ENCODE measurements around the gene GPRC5B.

GPRC5B gene

DNA sequence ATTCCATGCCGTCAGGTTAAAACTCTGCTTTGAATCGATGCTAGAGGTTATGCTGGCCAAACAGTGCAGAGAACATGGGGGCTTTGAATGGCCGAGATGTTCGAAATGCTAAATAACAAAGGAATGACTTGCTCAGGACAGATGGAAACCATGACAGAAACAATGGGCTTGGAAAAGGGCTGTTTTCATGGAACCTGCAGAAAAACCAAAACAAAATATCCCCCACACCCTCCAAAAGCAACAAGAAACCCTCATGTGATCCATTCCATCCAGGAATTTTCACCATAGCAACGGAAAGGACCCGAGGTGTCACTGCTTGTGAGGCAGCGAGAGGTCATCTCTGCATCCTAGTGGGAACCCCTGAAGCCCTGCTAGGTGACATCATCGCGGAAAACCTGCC, 25.5 kb downstream of the GPRC5B start:
- no peaks in the 10 kb centered on the region for H3K9me3 ChIP-seq (ENCODE audit: low read length)

GRCh38 chr16:19858340-19859018, 26.2 kb downstream of the GPRC5B start:
- Histone ChIP-seq H3K4me3 (ENCODE audit: low read length) (no peak overlapping the region), H3K36me3 (ENCODE audit: insufficient read depth, low read length) (peaks cover 31% of the 10 kb centered on the region), H3K27me3 (ENCODE audit: insufficient read depth, low read length) (no peaks in the 10 kb centered on the region), H2AFZ (ENCODE audit: low read depth, low read length) (no peak overlapping the region), H3K9me3 (ENCODE audit: low read length) (no peaks in the 10 kb centered on the region), H3K4me1 (ENCODE audit: insufficient read depth, low read length) (peaks cover 43% of the 10 kb centered on the region)

More for the DNA sequence above, 25.5 kb downstream of the GPRC5B start:
- Histone ChIP-seq H3K4me1 (ENCODE audit: insufficient read depth, low read length) (peaks cover 43% of the 10 kb centered on the region), H2AFZ (ENCODE audit: low read depth, low read length) (no peak overlapping the region), H3K4me3 (ENCODE audit: low read length) (no peak overlapping the region), H3K36me3 (ENCODE audit: insufficient read depth, low read length) (peaks cover 32% of the 10 kb centered on the region), H3K27me3 (ENCODE audit: insufficient read depth, low read length) (no peaks in the 10 kb centered on the region)

DNA sequence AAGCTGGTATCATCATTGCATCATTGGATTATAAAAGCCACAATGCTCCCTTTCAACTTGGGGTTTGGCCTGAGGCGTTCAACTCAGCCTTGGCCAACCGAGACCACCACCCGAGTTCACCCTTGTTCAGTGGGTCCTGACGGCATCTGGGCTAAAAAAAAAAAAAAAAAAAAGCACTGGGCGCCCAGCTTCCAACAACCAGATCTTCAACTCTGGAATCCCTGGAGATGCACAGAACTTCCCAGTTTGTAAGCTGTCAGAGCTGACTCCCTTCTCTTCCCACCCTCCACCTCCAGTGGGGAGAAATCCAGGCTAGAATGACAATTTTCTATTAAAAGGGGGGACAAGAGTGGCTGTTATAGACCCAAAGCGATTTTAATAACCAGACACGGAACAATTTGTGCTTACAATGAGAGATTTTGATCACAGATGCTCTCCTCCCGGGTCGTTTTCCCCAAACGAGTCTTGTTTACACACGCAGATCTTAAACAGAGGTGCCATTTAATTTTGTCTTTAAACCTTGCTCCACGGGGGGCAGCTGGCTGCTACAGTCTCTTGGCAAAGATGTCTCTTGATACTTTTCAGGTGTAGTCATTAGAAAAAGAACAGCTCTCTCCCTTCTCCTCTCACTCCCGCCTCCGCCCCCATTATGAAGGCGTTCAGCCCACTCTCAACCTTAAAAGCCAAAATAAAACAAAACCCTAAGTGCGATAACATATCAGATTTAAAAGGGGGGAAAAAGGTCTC, 26.9 kb downstream of the GPRC5B start:
- no peaks in the 10 kb centered on the region for H3K9me3 ChIP-seq (ENCODE audit: low read length)
- H3K36me3 ChIP-seq (ENCODE audit: insufficient read depth, low read length), result peaks cover 31% of the 10 kb centered on the region
- no peak overlapping the region for H3K4me3 ChIP-seq (ENCODE audit: low read length)
- H3K4me1 ChIP-seq (ENCODE audit: insufficient read depth, low read length), result peaks cover 39% of the 10 kb centered on the region
- H3K27me3 ChIP-seq (ENCODE audit: insufficient read depth, low read length), result no peaks in the 10 kb centered on the region
- H2AFZ ChIP-seq (ENCODE audit: low read depth, low read length), result no peak overlapping the region

- H3K36me3 ChIP-seq (ENCODE audit: insufficient read depth, low read length), result peaks cover 31% of the 10 kb centered on the region
- H3K4me1 ChIP-seq (ENCODE audit: insufficient read depth, low read length), result peaks cover 37% of the 10 kb centered on the region
Measured at GRCh38 chr16:19856120-19856519, 28.5 kb downstream of the GPRC5B start.

GRCh38 chr16:19854543-19854876, 30.1 kb downstream of the GPRC5B start:
- Histone ChIP-seq H2AFZ (ENCODE audit: low read depth, low read length) (no peak overlapping the region), H3K4me3 (ENCODE audit: low read length) (no peak overlapping the region), H3K4me1 (ENCODE audit: insufficient read depth, low read length) (peaks cover 26% of the 10 kb centered on the region), H3K27me3 (ENCODE audit: insufficient read depth, low read length) (no peaks in the 10 kb centered on the region), H3K36me3 (ENCODE audit: insufficient read depth, low read length) (peaks cover 24% of the 10 kb centered on the region), H3K9me3 (ENCODE audit: low read length) (no peaks in the 10 kb centered on the region)

More at GRCh38 chr16:19856120-19856519, 28.5 kb downstream of the GPRC5B start:
- Histone ChIP-seq H3K9me3 (ENCODE audit: low read length) (no peaks in the 10 kb centered on the region), H3K27me3 (ENCODE audit: insufficient read depth, low read length) (no peaks in the 10 kb centered on the region), H2AFZ (ENCODE audit: low read depth, low read length) (no peak overlapping the region), H3K4me3 (ENCODE audit: low read length) (no peak overlapping the region)

GRCh38 chr16:19853742-19854542, 30.7 kb downstream of the GPRC5B start:
- Histone ChIP-seq H3K4me1 (ENCODE audit: insufficient read depth, low read length) (peaks cover 20% of the 10 kb centered on the region), H2AFZ (ENCODE audit: low read depth, low read length) (no peak overlapping the region), H3K36me3 (ENCODE audit: insufficient read depth, low read length) (peaks cover 20% of the 10 kb centered on the region), H3K4me3 (ENCODE audit: low read length) (no peak overlapping the region), H3K9me3 (ENCODE audit: low read length) (no peaks in the 10 kb centered on the region), H3K27me3 (ENCODE audit: insufficient read depth, low read length) (no peaks in the 10 kb centered on the region)

DNA sequence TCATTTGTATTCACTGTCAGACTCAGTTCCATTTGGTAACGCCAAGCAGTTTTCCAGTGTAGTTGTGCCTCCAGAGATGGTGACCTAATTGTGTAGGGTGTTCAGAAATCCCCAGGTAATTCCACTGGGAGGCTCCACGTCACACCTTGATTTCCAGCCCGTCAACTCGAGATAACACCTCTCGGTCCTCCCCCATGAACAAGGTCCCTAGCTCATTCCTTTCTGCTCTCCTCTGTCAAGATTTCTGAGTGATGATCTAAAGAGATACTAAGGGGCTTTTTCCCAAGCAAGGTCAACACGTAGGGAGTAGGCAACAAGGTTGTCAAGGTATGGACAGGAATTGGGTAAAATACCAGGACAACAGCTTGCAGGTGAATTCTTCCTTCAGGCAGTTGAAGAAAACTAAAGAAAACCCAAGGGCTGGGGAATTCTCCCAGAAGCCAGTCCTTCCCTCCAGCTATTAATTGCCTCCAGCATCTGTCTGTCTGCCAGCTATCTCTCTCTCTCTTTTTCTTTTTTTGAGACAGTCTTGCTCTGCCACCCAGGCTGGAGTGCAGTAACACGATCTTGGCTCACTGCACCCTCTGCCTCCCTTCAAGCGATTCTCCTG, 31.4 kb downstream of the GPRC5B start:
- H3K36me3 ChIP-seq (ENCODE audit: insufficient read depth, low read length), result peaks cover 17% of the 10 kb centered on the region

GRCh38 chr16:19851476-19851875, 33.2 kb downstream of the GPRC5B start:
- H2AFZ ChIP-seq (ENCODE audit: low read depth, low read length), result no peak overlapping the region

More for the DNA sequence above, 31.4 kb downstream of the GPRC5B start:
- no peak overlapping the region for H2AFZ ChIP-seq (ENCODE audit: low read depth, low read length)
- H3K9me3 ChIP-seq (ENCODE audit: low read length), result no peaks in the 10 kb centered on the region
- H3K4me3 ChIP-seq (ENCODE audit: low read length), result no peak overlapping the region
- no peaks in the 10 kb centered on the region for H3K27me3 ChIP-seq (ENCODE audit: insufficient read depth, low read length)
- H3K4me1 ChIP-seq (ENCODE audit: insufficient read depth, low read length), result peaks cover 17% of the 10 kb centered on the region

DNA sequence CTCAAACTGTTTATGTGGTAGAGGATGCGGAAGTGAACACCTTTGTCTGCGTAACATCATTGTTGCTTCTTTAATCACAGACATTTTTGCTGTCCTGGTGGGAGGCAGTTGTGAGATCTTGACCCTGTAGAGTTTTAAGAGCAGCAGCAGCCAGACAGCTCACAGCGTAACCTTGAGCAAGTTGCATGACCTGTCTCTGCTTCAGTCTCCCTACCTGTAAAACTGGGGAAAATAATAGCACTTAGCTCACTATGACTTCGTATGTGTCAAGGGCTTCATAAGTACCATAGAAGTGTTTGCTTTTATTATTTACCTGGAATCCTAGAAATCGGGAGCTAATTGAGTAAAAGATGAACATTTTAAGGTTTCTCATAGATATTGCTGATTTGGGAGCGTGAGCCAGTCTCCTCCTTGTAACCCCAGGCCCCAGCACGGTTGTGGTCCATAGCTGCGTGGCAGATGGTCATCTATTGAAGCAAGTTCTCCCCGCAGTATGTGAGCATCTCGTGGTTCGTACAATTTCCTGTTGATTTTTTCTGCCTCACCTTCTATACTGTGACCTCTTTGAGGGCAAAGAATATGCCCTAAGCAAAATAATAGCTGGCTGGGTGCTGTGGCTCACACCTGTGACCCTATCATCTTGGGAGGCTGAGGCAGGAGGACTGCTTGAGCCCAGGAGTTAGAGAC, 34.4 kb downstream of the GPRC5B start:
- H3K4me1 ChIP-seq (ENCODE audit: insufficient read depth, low read length), result peaks cover 18% of the 10 kb centered on the region
- H3K9me3 ChIP-seq (ENCODE audit: low read length), result no peaks in the 10 kb centered on the region
- no peak overlapping the region for H2AFZ ChIP-seq (ENCODE audit: low read depth, low read length)
- no peaks in the 10 kb centered on the region for H3K27me3 ChIP-seq (ENCODE audit: insufficient read depth, low read length)
- no peak overlapping the region for H3K4me3 ChIP-seq (ENCODE audit: low read length)
- H3K36me3 ChIP-seq (ENCODE audit: insufficient read depth, low read length), result no peaks in the 10 kb centered on the region

More at GRCh38 chr16:19851476-19851875, 33.2 kb downstream of the GPRC5B start:
- no peaks in the 10 kb centered on the region for H3K9me3 ChIP-seq (ENCODE audit: low read length)
- H3K36me3 ChIP-seq (ENCODE audit: insufficient read depth, low read length), result peaks cover 6% of the 10 kb centered on the region
- no peaks in the 10 kb centered on the region for H3K27me3 ChIP-seq (ENCODE audit: insufficient read depth, low read length)
- no peak overlapping the region for H3K4me3 ChIP-seq (ENCODE audit: low read length)
- peaks cover 17% of the 10 kb centered on the region for H3K4me1 ChIP-seq (ENCODE audit: insufficient read depth, low read length)

GRCh38 chr16:19848756-19849155, 35.9 kb downstream of the GPRC5B start:
- Histone ChIP-seq H3K4me3 (ENCODE audit: low read length) (no peak overlapping the region), H2AFZ (ENCODE audit: low read depth, low read length) (no peak overlapping the region), H3K36me3 (ENCODE audit: insufficient read depth, low read length) (no peaks in the 10 kb centered on the region), H3K27me3 (ENCODE audit: insufficient read depth, low read length) (no peaks in the 10 kb centered on the region), H3K4me1 (ENCODE audit: insufficient read depth, low read length) (peaks cover 21% of the 10 kb centered on the region), H3K9me3 (ENCODE audit: low read length) (no peaks in the 10 kb centered on the region)

DNA sequence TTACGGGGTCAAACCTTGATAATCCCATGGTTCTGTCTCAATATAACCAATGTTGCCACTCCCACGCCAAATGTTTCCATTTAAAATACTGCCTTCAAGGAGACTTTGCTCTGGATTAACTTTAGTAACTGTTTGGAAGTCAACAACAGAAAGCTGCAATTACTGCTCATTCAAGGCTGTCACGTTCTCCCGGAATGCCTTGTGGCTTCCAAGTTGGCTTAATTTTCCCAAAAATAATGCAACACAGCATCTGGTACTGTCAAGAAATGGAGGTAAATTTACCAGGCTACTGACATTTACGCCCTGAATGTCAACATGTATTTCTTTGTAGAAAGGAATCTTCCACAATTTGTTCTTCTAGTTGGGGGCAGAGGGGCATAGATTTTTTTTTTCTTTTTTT, 38.2 kb downstream of the GPRC5B start:
- no peaks in the 10 kb centered on the region for H3K36me3 ChIP-seq (ENCODE audit: insufficient read depth, low read length)
- H3K9me3 ChIP-seq (ENCODE audit: low read length), result no peaks in the 10 kb centered on the region
- H3K4me1 ChIP-seq (ENCODE audit: insufficient read depth, low read length), result peaks cover 12% of the 10 kb centered on the region
- no peaks in the 10 kb centered on the region for H3K27me3 ChIP-seq (ENCODE audit: insufficient read depth, low read length)
- H2AFZ ChIP-seq (ENCODE audit: low read depth, low read length), result no peak overlapping the region
- no peak overlapping the region for H3K4me3 ChIP-seq (ENCODE audit: low read length)

GRCh38 chr16:19844945-19845641, 39.6 kb downstream of the GPRC5B start:
- H3K27me3 ChIP-seq (ENCODE audit: insufficient read depth, low read length), result no peaks in the 10 kb centered on the region
- peaks cover 4% of the 10 kb centered on the region for H3K4me1 ChIP-seq (ENCODE audit: insufficient read depth, low read length)
- no peaks in the 10 kb centered on the region for H3K36me3 ChIP-seq (ENCODE audit: insufficient read depth, low read length)
- H3K9me3 ChIP-seq (ENCODE audit: low read length), result no peaks in the 10 kb centered on the region
- H3K4me3 ChIP-seq (ENCODE audit: low read length), result no peak overlapping the region
- no peak overlapping the region for H2AFZ ChIP-seq (ENCODE audit: low read depth, low read length)
